HG02852 (cell line): ENCODE data around the gene GNLY.

Experiments
- ATAC-seq: cut with Tn5 transposase; IDR thresholded peaks from one replicate; pipeline ENCODE4 v1.9.1; 2021; ENCODE audit warnings: mild to moderate bottlenecking, moderate library complexity; ENCODE audit not compliant: unreplicated experiment

Gene GNLY

GRCh38 chr2:85741211-85741832, 47.2 kb downstream of the GNLY start:
- ATAC-seq, result no peak

GRCh38 chr2:85741833-85742455, 47.8 kb downstream of the GNLY start:
- ATAC-seq, result no peak

- no peak for ATAC-seq
These were observed 49.3 kb downstream of the GNLY start for GRCh38 chr2:85743304-85743978.

- ATAC-seq, result no peak
These were observed 49.9 kb downstream of the GNLY start for GRCh38 chr2:85744055-85744454.

- ATAC-seq, result no peak
These were observed 50.8 kb downstream of the GNLY start for GRCh38 chr2:85744741-85745601.

- no peak for ATAC-seq
These were observed 51.5 kb downstream of the GNLY start for GRCh38 chr2:85745619-85746018.

- ATAC-seq, result no peak
These were observed 52.3 kb downstream of the GNLY start for GRCh38 chr2:85746321-85747004.

GRCh38 chr2:85747441-85747840, 53.3 kb downstream of the GNLY start:
- ATAC-seq, result no peak

GRCh38 chr2:85748039-85748734, 54.0 kb downstream of the GNLY start:
- ATAC-seq, result peak; percentile 74
